IPS-NIHi7 (cell line): ENCODE results near the gene OCRL.

Experiments
- DNase-seq: peaks from one replicate; pipeline ENCODE4 v3.0.0; 2012; ENCODE audit warnings: mixed read lengths; ENCODE audit errors: extremely low spot score

OCRL gene

GRCh38 chrX:129540068-129540653 is at the start of gene OCRL:
Gene OCRL, plus strand, starts transcription at chrX:129540259. Its CDS starts 181 bp downstream, at chrX:129540440.
- DNase-seq, result peak; percentile 93

DNA sequence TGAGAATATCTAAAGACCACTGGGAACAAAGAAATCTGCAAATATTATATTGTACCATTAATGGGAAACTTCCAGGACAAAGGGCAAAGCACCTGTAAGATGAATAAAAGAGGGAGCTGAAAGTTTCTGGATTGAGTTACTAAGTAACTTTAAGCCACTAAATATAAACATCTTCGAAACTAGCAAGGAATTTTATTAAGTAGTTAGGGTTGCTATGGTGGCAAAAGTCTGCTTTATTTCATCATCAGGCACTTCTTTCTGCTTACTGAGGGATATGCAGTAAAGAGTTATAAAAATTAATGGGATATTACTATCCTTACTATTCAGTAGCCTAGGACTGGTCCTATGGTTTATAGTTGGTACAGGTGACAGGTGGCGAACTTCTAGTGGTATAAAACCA is 49.7 kb upstream of the OCRL start:
- DNase-seq, result no peak

- DNase-seq, result no peak
Measured at GRCh38 chrX:129493643-129494042, 46.4 kb upstream of the OCRL start.

DNA sequence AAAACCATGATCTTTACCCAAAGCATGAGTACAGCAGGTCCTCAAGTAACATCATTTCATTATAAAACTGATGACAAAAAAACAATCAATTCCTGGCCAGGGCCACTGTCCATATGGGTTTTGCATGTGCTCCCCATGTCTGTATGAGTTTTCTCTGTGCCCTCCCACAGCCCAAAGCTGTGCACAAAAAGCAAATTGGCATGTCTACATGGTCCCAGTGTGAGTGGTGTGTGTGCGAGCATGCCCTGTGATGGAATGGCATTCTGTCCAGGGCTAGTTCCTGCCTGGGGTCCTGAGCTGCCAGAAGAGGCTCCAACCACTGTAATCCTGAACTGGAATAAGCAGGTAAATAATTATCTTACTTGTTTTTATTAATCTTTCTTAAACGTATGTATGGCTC is 45.2 kb upstream of the OCRL start:
- no peak for DNase-seq

GRCh38 chrX:129495900-129496299 is 44.2 kb upstream of the OCRL start:
- DNase-seq, result no peak

DNA sequence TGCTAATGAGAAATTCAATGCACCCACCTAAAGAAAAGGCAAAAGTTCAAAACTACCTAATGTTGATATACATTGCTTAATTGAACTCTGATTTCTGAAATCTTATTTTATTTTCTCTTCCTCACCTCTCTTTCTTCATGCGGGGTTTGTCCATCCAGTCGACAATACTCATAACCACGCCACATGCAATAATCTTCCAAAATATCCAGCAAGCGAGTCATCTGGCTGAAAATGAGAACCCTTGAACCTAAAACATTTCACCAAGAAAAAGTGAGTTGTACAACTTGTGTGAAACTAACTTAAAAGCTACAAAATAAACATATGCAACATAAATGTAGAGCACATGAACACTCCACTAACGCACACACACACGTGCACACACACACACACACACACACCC is 43.4 kb upstream of the OCRL start:
- DNase-seq, result no peak

DNA sequence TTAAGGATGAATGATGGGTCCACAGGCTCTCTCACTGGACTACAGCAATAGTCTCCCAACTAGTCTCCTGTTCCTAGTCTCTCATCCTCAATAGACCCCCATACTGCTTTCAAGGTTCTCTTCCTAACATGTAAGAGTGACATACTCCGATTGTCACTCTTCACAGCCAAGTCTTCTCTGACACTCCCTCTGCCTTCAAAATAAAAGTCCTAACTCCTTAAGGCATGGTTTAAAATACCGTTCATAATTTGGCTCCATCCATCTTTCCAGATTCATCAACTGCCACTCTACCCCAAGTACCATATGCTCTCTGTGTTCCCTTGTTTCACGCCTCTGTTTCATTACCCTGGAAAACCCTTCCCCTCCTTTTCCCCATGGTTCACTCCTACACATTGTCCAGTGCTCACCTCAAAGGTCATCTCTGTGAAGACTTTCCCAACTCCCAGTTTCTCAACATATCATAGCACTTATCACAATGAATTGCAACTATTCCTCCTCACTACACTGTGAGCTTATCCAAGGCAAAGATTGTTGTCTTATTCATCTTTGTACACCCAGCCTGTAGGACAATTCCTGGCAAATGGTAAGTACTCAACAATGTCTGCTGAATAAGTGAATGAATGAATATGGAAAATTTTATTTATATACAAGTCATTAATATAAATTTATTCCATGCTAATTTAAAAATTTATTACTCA is 42.8 kb upstream of the OCRL start:
- DNase-seq, result no peak

GRCh38 chrX:129510331-129510730 is 29.7 kb upstream of the OCRL start:
- no peak for DNase-seq

DNA sequence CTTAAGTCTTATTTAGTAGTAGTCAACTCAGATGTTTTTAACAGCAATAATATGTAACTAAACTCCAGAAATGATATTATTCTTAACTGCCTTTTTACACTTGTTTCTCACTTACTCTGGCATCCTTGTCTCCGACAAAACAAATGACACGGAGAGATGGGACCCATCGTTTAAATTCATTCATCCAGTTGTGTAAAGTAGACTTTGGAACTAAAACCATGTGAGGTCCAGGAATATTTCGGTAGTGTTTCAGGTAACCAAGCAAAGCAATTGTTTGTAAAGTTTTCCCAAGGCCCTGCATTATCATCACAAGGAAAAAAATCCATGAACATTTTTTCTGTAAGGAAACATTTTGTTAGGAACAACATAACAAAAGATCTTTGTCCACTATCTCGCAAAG is 28.4 kb upstream of the OCRL start:
- DNase-seq, result no peak

DNA sequence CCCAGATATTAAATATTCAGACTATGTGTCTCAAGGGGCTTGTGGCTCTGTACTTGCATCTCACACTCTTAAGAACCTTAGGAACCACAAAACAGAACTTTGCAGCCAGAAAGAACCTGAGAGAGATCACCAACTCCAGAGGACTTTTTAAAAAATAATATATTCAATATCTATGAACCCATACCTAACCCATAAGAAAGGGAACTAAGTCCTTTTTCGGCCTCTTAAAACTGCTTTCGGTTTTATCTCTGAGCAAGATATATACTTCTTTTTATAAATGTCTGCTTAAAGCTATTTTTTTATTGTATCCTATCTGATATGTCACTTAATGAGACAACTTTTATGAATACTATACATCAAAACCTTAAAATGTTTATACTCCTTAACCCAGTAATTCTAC is 27.6 kb upstream of the OCRL start:
- DNase-seq, result no peak

- DNase-seq, result no peak
Measured at GRCh38 chrX:129516402-129516801, 23.7 kb upstream of the OCRL start.

DNA sequence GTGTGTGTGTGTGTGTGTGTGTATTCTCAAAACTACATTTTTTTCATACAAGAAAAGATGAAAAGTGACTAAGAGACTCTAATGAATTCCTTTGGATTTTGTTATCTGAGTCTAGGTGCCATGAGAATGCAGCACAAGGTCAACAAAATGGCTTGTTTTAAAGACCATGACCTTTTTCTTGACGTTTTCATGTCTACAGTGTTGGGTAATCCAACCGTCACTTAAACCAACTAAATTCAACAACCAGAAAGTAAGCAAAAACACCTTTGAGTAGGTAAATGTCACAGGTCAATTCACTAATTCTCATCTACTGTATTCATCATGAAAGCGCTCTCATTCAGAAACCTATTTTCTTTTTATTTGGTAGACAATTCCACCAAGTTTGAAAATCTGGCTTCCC is 19.9 kb upstream of the OCRL start:
- no peak for DNase-seq

GRCh38 chrX:129522184-129523078 is 17.6 kb upstream of the OCRL start:
- DNase-seq, result peak; percentile 81

DNA sequence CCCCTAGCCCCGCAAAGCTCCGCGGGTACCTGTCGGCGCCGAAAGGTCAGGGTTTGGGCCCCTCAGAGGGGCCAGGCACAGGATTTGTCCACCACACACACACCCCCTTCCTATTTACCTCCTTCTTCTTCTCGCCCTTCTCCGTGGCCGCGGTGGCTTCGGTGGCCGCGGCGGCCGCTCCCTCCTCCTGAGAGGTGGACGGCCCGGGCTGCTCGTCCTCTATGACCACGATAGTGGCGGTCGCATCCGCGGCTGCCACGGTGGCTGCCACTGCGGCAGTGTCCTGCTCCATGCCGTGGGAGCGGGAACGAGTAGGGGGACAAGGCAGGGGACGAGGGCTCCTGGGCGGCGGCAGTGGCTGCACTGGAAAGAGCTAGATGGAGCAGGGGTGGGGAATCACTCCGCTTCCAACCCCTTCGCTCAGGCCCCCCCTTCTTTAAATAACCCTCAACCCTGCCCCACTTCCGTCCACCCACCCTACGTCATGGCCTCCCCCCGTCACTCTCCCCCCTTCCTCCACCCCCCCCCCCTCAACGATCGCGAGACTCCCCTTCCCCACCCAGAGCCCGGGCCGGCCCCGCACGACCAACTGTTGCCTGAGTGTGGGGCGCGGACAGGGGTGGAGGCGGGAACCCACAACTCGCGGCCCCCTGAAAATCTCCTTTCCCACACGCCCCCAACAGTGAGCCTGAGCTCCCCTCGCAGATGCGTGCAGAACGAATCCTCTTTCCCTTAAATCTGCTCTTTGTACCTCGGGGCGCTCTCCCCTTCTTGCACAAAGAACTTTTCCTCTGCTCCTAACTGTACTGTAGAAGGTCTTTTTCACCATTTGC is 16.8 kb upstream of the OCRL start, which contains the start of gene SMARCA1:
TSS of gene SMARCA1 (minus strand) at position 412 of the 833 bp plus-strand sequence. CDS start at position 292, 120 bp downstream.
- DNase-seq, result peak; percentile 91

DNA sequence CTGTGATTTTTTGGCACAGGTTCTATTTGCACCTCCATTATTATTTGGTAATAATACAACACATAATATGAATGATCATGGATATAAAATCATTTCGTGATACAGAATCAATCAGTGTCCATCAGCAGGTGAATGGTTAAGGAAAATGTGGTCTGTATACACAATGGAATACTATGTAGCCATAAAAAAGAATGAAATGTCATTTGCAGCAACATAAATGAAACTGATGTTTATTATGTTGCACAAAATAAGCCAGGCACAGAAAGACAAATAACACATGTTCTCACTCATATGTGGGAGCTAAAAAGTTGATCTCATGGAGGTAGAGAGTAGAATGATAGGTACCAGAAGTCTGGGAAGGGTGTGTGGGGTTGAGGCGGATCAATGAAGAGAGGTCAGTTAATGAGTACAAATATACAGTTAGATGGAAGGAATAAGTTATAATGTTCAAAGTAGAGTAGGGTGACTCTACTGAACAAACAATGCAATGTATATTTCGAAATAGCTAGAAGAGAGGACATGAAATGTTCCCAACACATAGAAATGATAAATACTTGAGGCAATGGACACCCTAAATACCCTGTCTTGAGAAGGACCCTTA is 15.7 kb upstream of the OCRL start:
- DNase-seq, result no peak

GRCh38 chrX:129525162-129525561 is 14.9 kb upstream of the OCRL start:
- no peak for DNase-seq

- no peak for DNase-seq
Measured at GRCh38 chrX:129525896-129526295, 14.2 kb upstream of the OCRL start.

DNA sequence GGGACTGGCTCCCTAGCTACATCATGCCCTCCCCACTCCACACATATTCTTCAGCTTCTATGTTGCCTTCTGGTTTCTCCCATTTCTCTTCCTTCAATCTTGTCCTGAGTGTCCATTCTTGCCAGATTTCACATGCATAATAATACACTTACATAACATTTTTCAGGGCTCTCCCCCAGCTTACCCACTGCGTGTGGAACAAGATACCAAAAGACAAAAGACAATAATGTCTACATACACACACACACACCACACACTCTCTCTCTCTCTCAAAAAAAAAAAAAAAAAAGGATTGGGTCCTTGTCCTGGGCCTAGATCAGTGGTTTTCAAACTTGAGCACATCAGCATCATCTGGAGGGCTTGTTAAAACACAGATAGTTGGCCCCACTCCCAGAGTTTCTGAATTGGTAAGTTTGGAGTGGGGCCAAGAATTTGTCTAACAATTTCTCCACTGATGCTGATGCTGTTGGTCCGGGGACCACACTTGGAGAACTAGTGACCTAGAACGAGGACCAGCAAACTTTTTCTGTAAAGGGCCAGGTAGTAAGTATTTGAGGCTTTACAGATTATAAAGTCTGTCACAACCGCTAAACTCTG is 10.3 kb upstream of the OCRL start:
- no peak for DNase-seq

GRCh38 chrX:129530410-129530809 is 9.6 kb upstream of the OCRL start:
- DNase-seq, result no peak

- DNase-seq, result no peak
Measured at GRCh38 chrX:129531132-129531531, 8.9 kb upstream of the OCRL start.
